HEK293 (cell line): ENCODE data around the gene SECISBP2L.

ENCODE experiments used
- CTCF ChIA-PET: fragments of 350-600 bp; formaldehyde crosslinking; extraction: SDS; loops from one replicate; lab custom pipeline; 2021; ENCODE audit warnings: antibody characterized with exemption; lab: Yijun Ruan, JAX
- POLR2A ChIA-PET: fragments of 300-600 bp; formaldehyde crosslinking; extraction: SDS; loops from one replicate; lab custom pipeline; 2020; ENCODE audit warnings: antibody characterized with exemption, inconsistent platforms; lab: Yijun Ruan, JAX
- H3K27ac ChIP-seq: fragments of 200-500 bp; sonication (Bioruptor generic); 2 replicates; pipeline ENCODE4 v1.5.1; 2014; ENCODE audit warnings: low read depth, low read length, control low read depth, inconsistent platforms; ENCODE audit errors: extremely low read depth
- H3K36me3 ChIP-seq, 2 experiments: fragments of 200-500 bp in 1 of 2; sonication (Bioruptor generic) in 1 of 2; 1 replicate in 1 of 2; 2 replicates in 1 of 2; pipeline ENCODE4 v1.5.1; 2014 to 2017; ENCODE audit warnings: inconsistent platforms in 2 of 2, low read length in 2 of 2; ENCODE audit not compliant: control insufficient read depth in 2 of 2, insufficient read depth in 1 of 2
- H3K4me1 ChIP-seq: fragments of 200-500 bp; sonication (Bioruptor generic); 2 replicates; pipeline ENCODE4 v1.5.1; 2014; ENCODE audit warnings: mild to moderate bottlenecking, low read length, inconsistent platforms; ENCODE audit not compliant: control insufficient read depth, insufficient read depth
- H3K4me3 ChIP-seq: 2 replicates; pipeline ENCODE4 v1.5.1; 2011; ENCODE audit warnings: low read depth, mild to moderate bottlenecking, control low read depth, low read length, moderate library complexity
- H3K9me3 ChIP-seq: fragments of 200-500 bp; sonication (Bioruptor generic); 2 replicates; pipeline ENCODE4 v1.5.1; 2014; ENCODE audit warnings: low read depth, low read length, inconsistent platforms; ENCODE audit not compliant: control insufficient read depth, insufficient read depth
- BCL11A ChIP-seq: fragments of 450-650 bp; formaldehyde crosslinking; IDR thresholded peaks from 2 replicates; pipeline ENCODE4 v1.5.1; 2016; ENCODE audit warnings: low read depth, missing biosample characterization, missing genetic modification characterization
- KLF1 ChIP-seq: fragments of 450-650 bp; formaldehyde crosslinking; IDR thresholded peaks from 2 replicates; pipeline ENCODE4 v1.5.1; 2016; ENCODE audit warnings: missing biosample characterization, missing genetic modification characterization
- ZFP41 ChIP-seq: fragments of 450-650 bp; formaldehyde crosslinking; IDR thresholded peaks from 2 replicates; pipeline ENCODE4 v1.5.1; 2016; ENCODE audit warnings: missing biosample characterization, missing genetic modification characterization, borderline replicate concordance
- ZNF133 ChIP-seq: fragments of 450-650 bp; formaldehyde crosslinking; IDR thresholded peaks from 2 replicates; pipeline ENCODE4 v1.5.1; 2016; ENCODE audit warnings: missing biosample characterization, missing genetic modification characterization
- ZNF140 ChIP-seq: fragments of 450-650 bp; formaldehyde crosslinking; IDR thresholded peaks from 2 replicates; pipeline ENCODE4 v1.5.1; 2016; ENCODE audit warnings: missing biosample characterization, missing genetic modification characterization
- ZNF146 ChIP-seq: fragments of 450-650 bp; formaldehyde crosslinking; IDR thresholded peaks from 2 replicates; pipeline ENCODE4 v1.5.1; 2016; ENCODE audit warnings: missing biosample characterization, missing genetic modification characterization
- ZNF202 ChIP-seq: fragments of 450-650 bp; formaldehyde crosslinking; IDR thresholded peaks from 2 replicates; pipeline ENCODE4 v1.5.1; 2016; ENCODE audit warnings: missing biosample characterization, missing genetic modification characterization, borderline replicate concordance
- ZNF221 ChIP-seq: fragments of 450-650 bp; formaldehyde crosslinking; IDR thresholded peaks from 2 replicates; pipeline ENCODE4 v1.5.1; 2017; ENCODE audit warnings: missing biosample characterization, missing genetic modification characterization, borderline replicate concordance
- ZNF274 ChIP-seq, 2 experiments: fragments of 200-500 bp in 1 of 2; fragments of 450-650 bp in 1 of 2; sonication (Bioruptor generic) in 1 of 2; formaldehyde crosslinking in 1 of 2; IDR thresholded peaks; 2 replicates each; pipeline versions ENCODE4 v1.5.1 to v1.6.1; 2014 to 2016; ENCODE audit warnings: borderline replicate concordance in 1 of 2, inconsistent platforms in 1 of 2, low read length in 1 of 2, missing biosample characterization in 1 of 2, missing genetic modification characterization in 1 of 2
- ZNF280D ChIP-seq: fragments of 450-650 bp; formaldehyde crosslinking; IDR thresholded peaks from 2 replicates; pipeline ENCODE4 v1.5.1; 2016; ENCODE audit warnings: missing biosample characterization, missing genetic modification characterization
- ZNF302 ChIP-seq: fragments of 450-650 bp; formaldehyde crosslinking; IDR thresholded peaks from 2 replicates; pipeline ENCODE4 v1.5.1; 2016; ENCODE audit warnings: missing biosample characterization, missing genetic modification characterization, low read depth
- ZNF549 ChIP-seq: fragments of 450-650 bp; IDR thresholded peaks from 2 replicates; pipeline ENCODE4 v1.5.1; 2018; ENCODE audit warnings: missing biosample characterization, missing genetic modification characterization, mild to moderate bottlenecking, inconsistent platforms, moderate library complexity
- TF ChIP-seq, protein P1 (sequence below): fragments of 450-650 bp; IDR thresholded peaks from 2 replicates; pipeline ENCODE4 v1.5.1; 2018; ENCODE audit warnings: missing biosample characterization, missing genetic modification characterization
- TF ChIP-seq, protein P2 (sequence below): fragments of 450-650 bp; formaldehyde crosslinking; IDR thresholded peaks from 2 replicates; pipeline ENCODE4; 2016; ENCODE audit warnings: missing biosample characterization, missing genetic modification characterization

The SECISBP2L gene

GRCh38 chr15:48993380-48993779 is 52.9 kb downstream of the SECISBP2L start:
- POLR2A ChIA-PET, result no interaction called here
- peaks cover 0 to 50% of the 10 kb centered on the region in 2 experiments; a peak in 1 of 3 replicates for H3K36me3 ChIP-seq

GRCh38 chr15:48992545-48992944 is 53.7 kb downstream of the SECISBP2L start:
- TF ChIP-seq, protein P1, sequence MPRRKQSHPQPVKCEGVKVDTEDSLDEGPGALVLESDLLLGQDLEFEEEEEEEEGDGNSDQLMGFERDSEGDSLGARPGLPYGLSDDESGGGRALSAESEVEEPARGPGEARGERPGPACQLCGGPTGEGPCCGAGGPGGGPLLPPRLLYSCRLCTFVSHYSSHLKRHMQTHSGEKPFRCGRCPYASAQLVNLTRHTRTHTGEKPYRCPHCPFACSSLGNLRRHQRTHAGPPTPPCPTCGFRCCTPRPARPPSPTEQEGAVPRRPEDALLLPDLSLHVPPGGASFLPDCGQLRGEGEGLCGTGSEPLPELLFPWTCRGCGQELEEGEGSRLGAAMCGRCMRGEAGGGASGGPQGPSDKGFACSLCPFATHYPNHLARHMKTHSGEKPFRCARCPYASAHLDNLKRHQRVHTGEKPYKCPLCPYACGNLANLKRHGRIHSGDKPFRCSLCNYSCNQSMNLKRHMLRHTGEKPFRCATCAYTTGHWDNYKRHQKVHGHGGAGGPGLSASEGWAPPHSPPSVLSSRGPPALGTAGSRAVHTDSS (tag by site-specific recombination), result peak; percentile 58; the same call in 1 of the 2 replicates
- TF ChIP-seq ZNF202 (tag by site-specific recombination), result no peak
- Histone ChIP-seq H3K36me3 (peaks cover 0 to 53% of the 10 kb centered on the region in 2 experiments; a peak in 1 of 3 replicates), H3K4me1 (no peaks in the 10 kb centered on the region), H3K9me3 (no peaks in the 10 kb centered on the region), H3K27ac (no peak overlapping the region), H3K4me3 (no peak overlapping the region)
- CTCF ChIA-PET, result interaction anchor here (1.2 kb wide), 1 partner anchor 131 kb away, joined by 4 read pairs; no protein-coding TSS in a partner anchor
- POLR2A ChIA-PET, result no interaction called here

More at GRCh38 chr15:48993380-48993779, 52.9 kb downstream of the SECISBP2L start:
- CTCF ChIA-PET, result interaction anchor here (1.2 kb wide), 1 partner anchor 132 kb away, joined by 4 read pairs; no protein-coding TSS in a partner anchor
- no peak for TF ChIP-seq ZNF221 (tag by site-specific recombination)
- no peak overlapping the region for H3K4me3 ChIP-seq
- H3K9me3 ChIP-seq, result no peaks in the 10 kb centered on the region
- no peak overlapping the region for H3K27ac ChIP-seq
- no peaks in the 10 kb centered on the region for H3K4me1 ChIP-seq

GRCh38 chr15:48992096-48992495 is 54.1 kb downstream of the SECISBP2L start:
- no peak overlapping the region for H3K4me3 ChIP-seq
- H3K4me1 ChIP-seq, result no peaks in the 10 kb centered on the region
- no peak for TF ChIP-seq KLF1
- TF ChIP-seq, protein P2, sequence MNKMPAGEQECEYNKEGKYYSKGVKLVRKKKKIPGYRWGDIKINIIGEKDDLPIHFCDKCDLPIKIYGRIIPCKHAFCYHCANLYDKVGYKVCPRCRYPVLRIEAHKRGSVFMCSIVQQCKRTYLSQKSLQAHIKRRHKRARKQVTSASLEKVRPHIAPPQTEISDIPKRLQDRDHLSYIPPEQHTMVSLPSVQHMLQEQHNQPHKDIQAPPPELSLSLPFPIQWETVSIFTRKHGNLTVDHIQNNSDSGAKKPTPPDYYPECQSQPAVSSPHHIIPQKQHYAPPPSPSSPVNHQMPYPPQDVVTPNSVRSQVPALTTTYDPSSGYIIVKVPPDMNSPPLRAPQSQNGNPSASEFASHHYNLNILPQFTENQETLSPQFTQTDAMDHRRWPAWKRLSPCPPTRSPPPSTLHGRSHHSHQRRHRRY (tag by site-specific recombination), result no peak
- TF ChIP-seq ZNF133 (tag by site-specific recombination), result no peak
- TF ChIP-seq ZNF146 (tag by site-specific recombination), result no peak
- no peak for TF ChIP-seq BCL11A
- no peak for TF ChIP-seq ZNF280D (tag by site-specific recombination)
- no peak for TF ChIP-seq ZNF274 (IDR thresholded peaks at IDR 0.05; ENCODE audit: low read length)
- TF ChIP-seq ZNF274 (tag by site-specific recombination; IDR thresholded peaks at IDR 0.05; ENCODE audit: borderline replicate concordance), result no peak
- TF ChIP-seq ZNF140 (tag by site-specific recombination), result no peak
- TF ChIP-seq ZFP41, result no peak
- no peak for TF ChIP-seq ZNF549
- no peak for TF ChIP-seq ZNF302
- CTCF ChIA-PET, result no interaction called here
- peaks cover 0 to 49% of the 10 kb centered on the region in 2 experiments; a peak in 1 of 3 replicates for H3K36me3 ChIP-seq
- no peak overlapping the region for H3K27ac ChIP-seq
- H3K9me3 ChIP-seq, result no peaks in the 10 kb centered on the region
- POLR2A ChIA-PET, result no interaction called here
